Left lung (tissue), 10 donors: ENCODE data around the gene SLC23A1. TPM values are rescaled to one million over a fixed set of nuclear protein-coding genes. Genes with fewer than 3 reads are reported as not detected.
"Not testable (repeated sequence)": the region's sequence is repeated elsewhere in the genome, so short reads cannot be mapped to it uniquely, and the experiment has no call there.

ENCODE experiments used
- ATAC-seq: fragments of 200-7000 bp; cut with Tn5 transposase; one replicate; pipeline ENCODE4 v1.9.1; 2020; ENCODE audit warnings: moderate library complexity
- DNase-seq, 4 donors: peaks; one replicate each; pipeline ENCODE4 v3.0.0-alpha.2; 2013 to 2020
- H3K27ac ChIP-seq, 2 donors: fragments of 200-600 bp; sonication (generic) in 1 of 2; one replicate each; pipeline versions ENCODE4 v1.5.0 to v1.8.0; 2020 to 2021
- H3K27me3 ChIP-seq, 2 donors: fragments of 200-600 bp; sonication (generic) in 1 of 2; one replicate each; pipeline versions ENCODE4 v1.5.0 to v1.8.0; 2020 to 2021
- H3K36me3 ChIP-seq, 2 donors: fragments of 200-600 bp; sonication (generic) in 1 of 2; one replicate each; pipeline versions ENCODE4 v1.5.0 to v1.8.0; 2020 to 2021
- H3K4me1 ChIP-seq, 2 donors: fragments of 200-600 bp; one replicate each; pipeline ENCODE4 v1.8.0; 2021
- H3K4me3 ChIP-seq, 2 donors: fragments of 200-600 bp; sonication (generic) in 1 of 2; one replicate each; pipeline versions ENCODE4 v1.5.0 to v1.8.0; 2020 to 2021; ENCODE audit warnings: mild to moderate bottlenecking in 1 of 2
- H3K9me3 ChIP-seq, 2 donors: fragments of 200-600 bp; sonication (generic) in 1 of 2; one replicate each; pipeline versions ENCODE4 v1.5.0 to v1.8.0; 2020 to 2021
- CTCF ChIP-seq, 2 donors: fragments of 200-600 bp; sonication (generic) in 1 of 2; IDR thresholded peaks; one replicate each; pipeline versions ENCODE4 v1.5.0 to v1.8.0; 2021; ENCODE audit warnings: antibody characterized with exemption in 2 of 2
- intact Hi-C, 2 donors: fragments of 100-400 bp; cut with DNase I; formaldehyde crosslinking; loops; one replicate each; pipeline versions ENCODE4 v1.11.2 to v1.14.2; 2022
- polyA plus RNA-seq, 6 donors: library from polyadenylated mRNA; unstranded; fragments of 120-200 nt; gene quantifications; one replicate each; pipeline ENCODE4 v1.2.1, GENCODE V29; 2013; ENCODE audit not compliant: insufficient read length in 6 of 6
- total RNA-seq, 2 donors: library from RNA; stranded (reverse); fragmentation: NEBNext Ultra II Directional; extraction: Animal tissue kit (Norgen Biotek cat#: 25700); gene quantifications; one replicate each; pipeline ENCODE4 v1.2.1, GENCODE V29; 2021
- donor health status: DM: no; HTN: yes; CAD: no.
- donor health status: DM: no; HTN: no; CAD: no.

Gene SLC23A1
- total and polyA plus RNA-seq, 8 donors = 0.70 to 2.2 (median 1.5) TPM; not detected in 1

DNA sequence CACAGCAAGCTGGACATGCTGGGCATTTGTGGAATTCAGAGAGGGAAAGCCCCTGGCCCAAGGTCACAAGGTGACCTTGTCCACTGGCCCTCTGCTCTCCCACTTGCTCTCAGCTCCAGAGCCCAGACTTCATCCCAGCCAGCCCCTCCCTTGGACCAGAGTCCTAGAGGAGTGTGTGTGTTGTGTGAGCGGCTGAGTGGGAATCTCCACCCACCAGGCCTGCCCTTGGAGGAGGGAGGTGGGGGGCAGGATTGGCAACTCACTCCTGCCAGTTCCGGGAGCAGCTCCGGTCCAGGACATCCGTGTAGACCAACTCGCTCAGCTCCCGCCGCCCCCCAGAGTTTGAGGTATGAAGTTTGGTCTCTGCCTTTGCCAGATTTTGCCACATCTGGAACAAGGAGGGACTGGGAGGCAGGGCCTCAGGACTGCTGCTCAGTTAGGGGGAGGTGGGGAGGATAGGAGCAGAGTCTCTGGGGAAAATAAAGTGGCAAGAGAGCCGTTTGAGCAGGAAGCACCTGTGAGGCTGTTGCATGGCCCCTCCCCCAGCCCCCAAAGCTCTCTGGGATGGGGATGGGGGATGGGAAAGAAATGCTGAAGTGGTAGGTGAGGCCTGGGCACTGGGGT, 5.2 kb upstream of the SLC23A1 start:
- H3K4me3 ChIP-seq = no peak overlapping the region
- intact Hi-C loops = no loop called here

DNA sequence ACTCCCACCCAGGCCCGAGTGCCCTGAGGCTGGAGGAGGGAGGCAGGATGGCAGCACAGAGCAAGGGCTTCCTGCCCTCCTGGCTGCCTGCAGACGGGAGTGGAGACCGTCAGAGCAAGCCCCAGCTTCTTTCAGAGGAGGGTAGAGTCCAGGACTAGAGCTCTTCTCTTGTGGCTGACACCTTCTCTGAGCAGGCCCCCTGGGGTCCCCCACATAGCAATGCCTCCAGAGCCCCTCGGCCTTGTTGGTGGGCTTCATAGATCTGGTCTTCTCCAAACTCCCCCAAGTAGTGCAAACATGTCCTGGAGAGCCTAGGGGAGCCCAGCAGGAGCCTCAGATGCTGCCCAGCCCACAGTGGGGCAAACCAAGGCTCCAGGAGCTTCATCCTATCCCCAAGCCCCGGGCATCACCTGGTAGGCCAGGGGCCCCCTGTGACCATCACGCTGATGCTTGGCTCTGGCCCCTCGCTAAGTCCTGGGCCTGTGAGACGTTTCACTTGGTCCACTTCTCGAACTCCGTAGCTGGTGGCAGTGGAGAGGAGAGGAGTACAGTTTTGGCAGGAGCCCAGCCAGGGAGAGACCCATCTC, 4.6 kb upstream of the SLC23A1 start:
- Histone ChIP-seq H3K4me3 (no peak overlapping the region), H3K27ac (no peak overlapping the region), H3K4me1 (peaks cover 4 to 51% of the 10 kb centered on the region in 2 donors), H3K9me3 (no peaks in the 10 kb centered on the region), H3K36me3 (no peaks in the 10 kb centered on the region), H3K27me3 (peaks cover 0 to 11% of the 10 kb centered on the region in 2 donors)
- no peak for DNase-seq
- no peak for TF ChIP-seq CTCF (IDR thresholded peaks at IDR 0.05)
- intact Hi-C loops = no loop called here
- no peak for ATAC-seq

More for the DNA sequence above, 5.2 kb upstream of the SLC23A1 start:
- TF ChIP-seq CTCF (IDR thresholded peaks at IDR 0.05) = no peak
- H3K9me3 ChIP-seq = no peaks in the 10 kb centered on the region
- H3K36me3 ChIP-seq = no peaks in the 10 kb centered on the region
- no peak overlapping the region for H3K27ac ChIP-seq
- H3K4me1 ChIP-seq = peaks cover 10 to 57% of the 10 kb centered on the region in 2 donors
- ATAC-seq (peak; percentile 51), DNase-seq (peak in 2 of 4 donors; percentile 8 to 35)
- H3K27me3 ChIP-seq = peaks cover 0 to 17% of the 10 kb centered on the region in 2 donors

DNA sequence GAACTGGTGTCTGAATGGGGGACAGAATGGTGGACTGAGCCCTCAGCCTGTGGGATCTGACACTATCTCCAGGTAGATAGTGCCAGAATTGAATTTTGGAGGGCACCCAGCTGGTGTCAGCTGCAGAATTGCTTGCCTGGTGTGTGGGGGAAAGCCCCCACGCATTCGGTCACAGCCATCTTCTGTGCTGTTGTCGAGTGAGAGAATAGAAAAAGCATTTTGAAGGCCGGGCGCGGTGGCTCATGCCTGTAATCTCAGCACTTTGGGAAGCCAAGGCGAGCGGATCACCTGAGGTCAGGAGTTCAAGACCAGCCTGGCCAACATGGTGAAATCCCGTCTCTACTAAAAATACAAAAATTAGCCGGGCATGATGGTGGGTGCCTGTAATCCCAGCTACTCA, 3.9 kb upstream of the SLC23A1 start:
- H3K4me1 ChIP-seq = peaks cover 0 to 44% of the 10 kb centered on the region in 2 donors
- H3K4me3 ChIP-seq, ATAC-seq, DNase-seq, intact Hi-C loops, H3K27me3 ChIP-seq, H3K9me3 ChIP-seq, H3K27ac ChIP-seq, H3K36me3 ChIP-seq: not testable (repeated sequence)

- ATAC-seq (no peak), DNase-seq (no peak)
- Histone ChIP-seq H3K36me3 (no peaks in the 10 kb centered on the region), H3K27ac (peak overlapping the region in 1 of 2 donors; percentile 67), H3K9me3 (no peaks in the 10 kb centered on the region), H3K4me1 (peaks cover 0 to 35% of the 10 kb centered on the region in 2 donors), H3K27me3 (no peaks in the 10 kb centered on the region), H3K4me3 (no peak overlapping the region)
- no peak for TF ChIP-seq CTCF (IDR thresholded peaks at IDR 0.05)
- intact Hi-C loops = no loop called here
These were observed 2.9 kb upstream of the SLC23A1 start for GRCh38 chr5:139386050-139386438.

- DNase-seq (no peak), ATAC-seq (peak; percentile 7)
- no peak for TF ChIP-seq CTCF (IDR thresholded peaks at IDR 0.05)
- no peaks in the 10 kb centered on the region for H3K9me3 ChIP-seq
- no peaks in the 10 kb centered on the region for H3K27me3 ChIP-seq
- intact Hi-C loops = no loop called here
- peak overlapping the region in 1 of 2 donors; percentile 32 for H3K4me3 ChIP-seq
- peaks cover 0 to 35% of the 10 kb centered on the region in 2 donors for H3K4me1 ChIP-seq
- no peaks in the 10 kb centered on the region for H3K36me3 ChIP-seq
- peak overlapping the region; percentile 22 to 67 for H3K27ac ChIP-seq
These were observed 2.3 kb upstream of the SLC23A1 start for GRCh38 chr5:139385061-139386049.
